GM18858 (cell line): Measurements from ENCODE around the gene RAB36.

Experiments
- ATAC-seq: cut with Tn5 transposase; IDR thresholded peaks from one replicate; pipeline ENCODE4 v1.9.1; 2021; ENCODE audit not compliant: unreplicated experiment

RAB36 gene

DNA sequence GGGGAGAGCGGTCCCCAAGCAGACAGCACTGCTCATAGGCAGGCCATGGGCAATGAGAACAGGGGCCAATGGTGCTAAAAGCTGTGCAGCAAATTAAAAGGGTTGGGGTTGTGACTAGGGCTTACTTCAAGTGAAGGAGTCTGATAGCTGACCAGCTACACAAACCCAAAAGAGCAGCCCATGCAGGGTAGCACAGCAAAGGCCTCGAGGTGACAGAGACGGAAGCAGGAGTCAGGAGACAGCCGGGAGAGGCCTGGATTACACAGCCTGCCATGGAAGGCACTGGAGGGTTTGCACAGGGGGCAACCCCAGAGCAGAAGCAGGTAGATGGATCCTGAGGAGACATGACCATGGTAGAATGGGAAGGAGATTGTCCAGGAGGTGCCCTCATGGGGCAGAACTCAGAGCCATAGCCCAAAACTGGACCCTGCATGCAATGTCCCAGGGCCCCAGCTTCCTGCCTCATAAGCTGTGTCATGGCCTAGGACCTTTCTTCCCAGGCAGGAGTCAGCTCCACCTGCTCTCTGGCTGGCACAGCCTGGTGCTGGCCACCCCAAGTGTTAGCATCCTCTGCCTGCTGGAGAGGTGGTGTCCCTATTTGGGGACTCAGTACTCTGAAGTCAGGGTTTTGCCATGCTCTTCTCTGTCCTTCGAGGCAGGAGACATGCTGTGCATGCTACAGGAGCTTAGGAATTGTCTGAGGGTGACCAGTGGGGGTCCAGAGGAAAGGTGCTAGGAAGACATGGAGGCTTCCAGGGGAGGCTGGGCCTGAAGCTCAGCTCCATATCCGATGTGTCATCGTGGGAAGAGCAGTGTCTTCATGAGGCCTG, 36.8 kb upstream of the RAB36 start:
- no peak for ATAC-seq

DNA sequence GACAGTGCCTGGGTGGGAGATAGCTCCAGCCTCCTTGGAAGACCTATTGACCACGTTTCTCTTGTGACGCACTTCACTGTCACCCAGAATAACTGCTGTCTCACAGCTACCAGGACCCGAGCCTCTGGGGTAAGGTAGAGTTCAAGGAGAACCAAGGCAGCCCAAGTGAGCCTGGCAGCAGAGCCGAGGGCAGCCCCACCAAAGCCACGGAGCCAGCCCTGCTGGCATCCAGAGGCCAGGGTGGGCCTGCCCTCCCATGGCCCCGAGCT, 36.3 kb upstream of the RAB36 start:
- ATAC-seq: no peak

DNA sequence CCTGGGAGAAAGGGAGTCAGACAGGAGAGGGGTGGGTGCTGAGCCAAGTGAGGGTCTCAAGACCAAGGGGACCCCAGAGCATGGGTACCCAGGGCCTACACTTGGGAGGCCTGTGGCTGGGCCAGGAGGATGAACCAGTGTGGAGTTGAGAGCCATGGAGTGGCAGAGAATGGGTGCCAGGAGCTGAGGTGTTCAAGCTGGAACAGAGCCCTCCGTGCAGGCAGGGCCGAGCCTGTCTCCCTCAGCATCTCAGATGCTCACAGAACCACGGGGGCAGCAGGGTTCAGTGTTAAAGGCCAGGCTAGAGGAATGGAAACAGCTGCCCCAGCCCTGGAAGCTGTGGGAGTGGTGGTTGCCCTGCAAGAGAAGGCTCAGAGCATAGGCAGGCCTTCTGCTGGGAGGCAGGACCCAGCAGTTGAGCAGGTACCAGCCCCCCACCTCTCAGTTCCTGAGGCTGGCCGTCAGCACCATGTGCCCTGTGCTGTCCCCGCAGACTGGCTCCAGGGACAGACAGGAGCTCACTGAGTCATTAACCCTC, 35.8 kb upstream of the RAB36 start:
- ATAC-seq: no peak

DNA sequence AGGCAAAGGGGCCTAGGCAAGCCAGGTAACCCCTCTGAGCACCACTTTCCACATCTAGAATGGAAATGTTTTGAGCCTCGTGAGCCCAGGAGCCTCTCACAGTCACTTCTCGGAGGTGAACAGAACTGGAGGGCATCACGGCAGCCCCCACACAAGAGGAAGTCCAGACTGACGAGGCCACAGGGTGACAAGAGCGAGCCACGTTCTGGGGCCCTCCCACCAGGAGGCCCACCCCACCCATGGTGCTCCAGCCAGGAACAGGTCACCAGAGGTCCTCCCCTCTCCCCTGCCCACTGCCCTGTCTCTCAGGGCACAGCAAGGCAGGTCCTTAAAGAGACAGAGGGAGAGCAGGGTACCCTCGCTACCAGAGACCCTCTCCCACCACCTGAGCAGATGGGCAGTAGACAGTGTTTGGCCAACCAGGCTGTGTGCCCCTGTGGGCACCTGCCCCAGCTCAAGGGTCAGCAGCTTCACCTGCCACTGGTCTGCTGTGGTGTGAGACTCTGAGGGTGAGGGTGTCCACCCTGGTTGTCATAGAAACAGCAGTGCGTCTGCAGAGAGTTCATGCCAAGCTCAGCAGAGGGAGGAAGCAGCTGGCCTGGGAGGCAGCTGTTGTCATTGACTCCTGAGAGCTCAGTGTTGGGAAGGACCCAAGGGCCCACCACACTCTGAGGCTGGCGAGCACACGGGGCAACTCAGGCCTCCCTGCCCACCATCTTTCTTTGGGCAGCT, 34.9 kb upstream of the RAB36 start:
- ATAC-seq: no peak

DNA sequence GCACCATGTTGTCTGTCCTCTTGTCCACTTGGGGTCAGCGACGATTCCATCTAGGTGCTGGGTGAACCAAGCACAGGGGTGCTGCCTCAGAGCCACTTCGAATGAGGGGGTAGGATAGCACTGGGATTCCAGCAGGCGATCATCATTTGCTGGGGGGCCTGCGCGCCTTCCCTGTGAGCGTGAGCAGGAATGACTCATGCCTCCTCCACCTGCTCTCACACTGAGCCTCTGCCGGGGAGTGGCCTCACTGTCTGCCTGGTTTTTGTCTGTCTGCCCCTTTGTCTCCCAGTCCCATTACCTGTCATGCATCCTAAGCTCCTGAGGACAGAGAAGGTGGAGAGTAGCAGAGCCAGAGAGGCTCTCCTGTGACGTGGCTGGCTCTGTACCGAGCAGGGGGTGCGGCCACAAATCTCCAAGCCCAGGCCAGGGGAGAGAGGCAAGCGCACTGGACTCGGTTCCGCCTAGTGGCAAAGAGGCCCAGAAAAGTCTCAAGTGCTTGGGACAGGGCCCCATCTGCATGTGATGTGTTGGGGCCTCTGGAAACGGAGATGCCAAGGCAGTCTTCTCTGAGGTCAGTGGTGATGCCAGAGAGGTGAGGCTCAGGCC, 34.3 kb upstream of the RAB36 start:
- ATAC-seq: no peak

DNA sequence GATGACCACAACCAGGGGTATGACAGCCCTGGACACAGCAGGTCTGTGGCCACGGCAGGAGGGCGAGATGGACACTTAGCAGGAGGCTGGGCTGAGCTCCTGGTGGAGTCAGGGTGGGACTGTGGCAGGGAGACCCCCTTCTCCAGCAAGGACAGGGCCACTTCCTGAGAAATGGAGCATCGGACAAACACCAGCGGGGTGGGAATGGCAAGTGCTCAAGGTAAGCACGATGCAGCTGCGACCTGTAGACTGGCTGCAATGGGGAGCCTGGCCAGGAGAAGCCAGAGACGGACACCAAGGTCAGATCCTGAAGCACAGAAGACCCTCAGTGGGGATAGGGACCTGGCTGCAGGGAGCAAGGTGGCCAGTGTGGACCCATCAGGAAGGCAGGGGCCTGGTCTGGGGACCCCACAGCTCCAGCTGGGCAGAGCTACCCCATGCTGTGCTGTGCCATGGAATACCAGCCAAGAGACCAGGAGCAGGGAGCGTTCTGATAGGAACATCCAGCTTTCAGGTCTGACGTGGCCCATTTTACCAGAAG, 32.7 kb upstream of the RAB36 start:
- ATAC-seq: no peak

DNA sequence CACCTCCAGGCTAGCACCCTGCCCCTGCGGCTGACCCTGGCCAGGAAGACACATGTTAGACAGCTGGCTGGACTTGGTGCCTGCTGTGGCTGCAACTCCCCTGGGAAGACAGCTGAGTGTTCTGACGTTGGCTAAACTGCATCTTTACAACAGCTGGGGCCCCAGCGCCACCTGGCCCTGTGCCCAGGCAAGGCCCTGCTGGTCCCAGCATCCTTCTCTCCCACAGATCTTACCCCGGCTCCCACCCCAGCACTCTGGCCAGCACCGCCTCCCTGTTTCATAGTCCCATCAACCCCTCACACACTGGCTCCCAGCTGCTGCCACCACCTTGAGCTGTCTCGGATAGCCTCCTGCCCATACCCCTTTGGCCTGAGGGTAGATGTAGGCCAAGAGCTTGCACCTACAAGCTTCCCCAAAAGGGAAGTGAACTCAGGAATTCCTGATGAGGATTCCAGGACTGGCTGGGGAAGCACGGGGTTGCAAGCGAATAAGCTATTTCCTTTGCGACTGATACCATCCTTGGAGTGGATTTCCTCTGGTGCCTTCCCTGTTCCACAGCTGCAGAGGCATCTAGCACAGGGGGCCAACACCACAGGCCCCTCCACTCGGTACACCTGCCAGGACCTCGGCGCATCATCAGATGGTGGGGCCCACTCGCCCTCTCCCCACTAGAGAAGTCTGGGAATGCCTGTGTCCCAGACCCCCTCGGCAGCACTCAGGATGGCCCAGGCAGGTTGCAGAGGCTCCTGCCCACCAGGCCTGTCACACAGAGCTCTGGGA, 32.0 kb upstream of the RAB36 start:
- ATAC-seq: no peak

DNA sequence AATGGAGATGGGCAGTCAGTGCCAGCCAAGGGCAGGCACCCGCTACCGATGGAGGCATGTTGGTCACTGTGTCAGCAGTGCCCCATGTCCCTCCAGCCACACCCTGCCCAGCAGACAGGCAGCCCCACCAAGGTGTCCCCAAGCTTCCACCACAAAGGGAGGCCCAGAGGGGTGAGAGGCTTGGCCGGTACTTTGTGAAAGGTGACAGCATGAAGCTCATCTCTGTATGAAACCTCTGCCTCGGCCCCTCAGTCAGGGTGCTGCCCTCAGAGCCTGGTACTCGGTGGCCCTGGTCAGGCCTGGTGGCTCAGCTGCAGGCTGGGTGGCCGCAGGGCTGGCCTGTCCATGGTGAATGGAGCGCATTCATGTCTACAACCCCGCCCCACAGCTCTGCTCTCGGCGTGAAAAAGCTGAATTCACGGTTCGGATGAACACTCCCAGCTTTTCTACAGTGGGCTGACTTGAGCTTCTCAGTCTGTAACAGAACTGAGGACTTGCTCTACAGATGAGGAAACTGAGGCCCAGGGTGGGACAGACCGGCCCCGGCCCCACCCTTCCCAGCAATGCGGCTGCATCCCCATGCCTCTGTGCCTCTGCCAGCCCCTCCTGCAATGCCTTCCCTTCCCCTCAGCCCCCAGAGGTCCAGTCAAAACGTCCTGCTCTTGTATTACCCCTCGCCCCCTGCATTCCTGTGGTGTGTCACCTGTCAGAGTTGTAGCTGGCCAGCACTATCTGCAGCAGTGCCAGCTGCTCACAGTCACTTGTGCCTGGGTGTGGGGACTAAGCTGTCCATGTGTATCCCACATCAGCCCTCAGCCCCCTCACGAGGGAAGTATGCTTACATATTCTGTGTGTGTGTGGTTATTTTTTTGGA, 31.2 kb upstream of the RAB36 start:
- no peak for ATAC-seq

DNA sequence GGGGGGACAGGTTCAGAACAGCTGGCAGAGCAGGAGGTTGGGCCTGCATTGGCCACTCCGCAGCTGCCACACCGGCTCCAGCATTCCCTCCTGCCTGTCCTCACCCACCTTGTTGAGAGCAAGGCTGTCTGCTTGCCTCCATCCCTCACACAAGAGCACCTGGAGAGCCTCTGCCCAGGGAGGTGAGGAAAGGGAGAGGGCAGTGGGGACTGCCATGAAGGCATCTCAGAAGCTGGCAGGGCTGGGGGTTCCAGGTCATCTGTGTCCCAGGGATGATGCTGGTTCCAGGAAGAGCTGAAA, 30.6 kb upstream of the RAB36 start:
- no peak for ATAC-seq

DNA sequence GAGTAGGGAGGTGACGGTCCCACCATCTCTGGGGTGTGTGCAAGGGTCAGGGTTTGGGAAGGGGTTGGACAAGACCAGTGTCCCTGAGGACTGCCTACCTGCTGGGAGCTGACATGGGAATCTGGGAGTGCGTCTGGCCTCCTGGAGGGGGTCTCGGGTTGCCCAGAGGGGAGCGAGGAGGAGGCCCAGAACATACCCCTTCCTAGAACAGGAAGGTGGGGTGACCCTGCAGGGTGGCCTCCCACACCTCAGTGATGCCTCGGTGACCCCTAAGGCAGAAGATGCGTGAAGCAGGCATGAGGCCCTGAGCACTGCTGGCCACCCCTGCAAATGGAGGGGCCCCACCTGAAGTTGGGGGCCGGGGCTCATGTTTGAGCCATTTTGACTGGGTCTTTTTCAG, 29.9 kb upstream of the RAB36 start:
- no peak for ATAC-seq

DNA sequence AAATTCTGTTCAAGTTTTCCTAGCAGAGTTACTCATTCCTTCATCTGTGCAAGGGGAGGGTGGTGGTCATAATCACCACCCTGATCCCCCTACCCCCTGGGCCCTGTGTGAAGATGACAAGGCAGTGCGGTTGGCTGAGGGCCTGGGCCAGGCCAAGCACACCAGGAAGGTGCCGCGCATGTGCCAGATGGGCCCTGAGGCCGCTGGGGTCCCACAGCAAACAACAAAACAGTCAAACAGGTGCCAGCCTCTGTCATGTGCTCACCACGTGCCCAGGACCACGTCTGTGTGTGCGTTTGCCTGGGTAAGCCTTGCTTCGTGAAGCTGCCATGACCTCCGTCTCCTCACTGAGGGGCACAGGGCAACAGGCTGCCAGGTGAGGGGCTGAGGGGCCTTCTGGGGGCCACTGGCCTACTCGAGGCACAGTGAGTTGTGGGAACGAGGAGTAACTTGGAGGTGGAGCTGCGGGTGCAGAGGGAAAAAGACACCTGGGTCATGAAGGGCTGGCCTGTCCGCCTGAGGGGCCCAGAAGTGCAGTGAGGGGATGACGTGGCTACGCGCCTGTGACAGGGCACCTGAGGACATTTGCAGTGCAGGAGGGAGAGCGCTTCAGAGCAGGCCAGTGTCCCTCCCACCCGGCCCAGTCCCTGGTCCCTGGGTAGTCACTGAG, 29.3 kb upstream of the RAB36 start:
- no peak for ATAC-seq

DNA sequence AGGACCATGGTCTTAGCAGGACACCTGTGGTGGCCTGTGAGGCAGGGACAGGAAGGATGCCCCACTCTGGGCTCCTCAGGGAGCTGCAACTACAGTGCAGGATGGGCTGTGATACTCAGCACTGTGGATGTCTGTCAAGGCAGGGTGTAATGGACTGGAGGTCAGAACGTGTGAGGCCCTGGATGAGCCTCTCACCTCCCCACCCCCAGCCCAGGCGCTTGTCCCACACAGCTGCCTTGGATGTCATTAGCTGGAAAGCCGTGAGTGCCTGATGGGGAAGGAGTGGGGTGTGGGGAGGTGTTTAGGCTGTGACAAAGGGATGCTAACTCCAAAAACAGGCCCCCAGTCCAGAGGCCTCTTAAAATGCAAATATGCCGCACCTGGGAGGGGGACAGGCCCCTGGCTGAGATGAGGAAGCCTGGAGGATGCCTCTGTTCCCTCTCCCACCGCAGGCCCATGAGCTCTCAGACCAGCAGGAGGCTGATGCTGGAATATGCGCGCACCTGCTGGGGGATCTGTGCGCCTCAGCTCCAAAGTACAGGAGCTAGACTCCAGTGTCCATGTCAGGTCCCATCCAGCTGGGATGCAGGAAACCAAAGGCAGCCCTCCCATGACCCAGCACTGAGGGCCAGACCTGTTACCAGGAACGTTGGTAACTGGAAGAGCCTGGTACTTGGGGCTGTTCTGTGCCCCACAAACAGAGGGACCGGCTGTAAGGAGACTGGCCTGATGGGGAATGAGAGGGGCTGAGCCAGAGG, 28.6 kb upstream of the RAB36 start:
- ATAC-seq: no peak

DNA sequence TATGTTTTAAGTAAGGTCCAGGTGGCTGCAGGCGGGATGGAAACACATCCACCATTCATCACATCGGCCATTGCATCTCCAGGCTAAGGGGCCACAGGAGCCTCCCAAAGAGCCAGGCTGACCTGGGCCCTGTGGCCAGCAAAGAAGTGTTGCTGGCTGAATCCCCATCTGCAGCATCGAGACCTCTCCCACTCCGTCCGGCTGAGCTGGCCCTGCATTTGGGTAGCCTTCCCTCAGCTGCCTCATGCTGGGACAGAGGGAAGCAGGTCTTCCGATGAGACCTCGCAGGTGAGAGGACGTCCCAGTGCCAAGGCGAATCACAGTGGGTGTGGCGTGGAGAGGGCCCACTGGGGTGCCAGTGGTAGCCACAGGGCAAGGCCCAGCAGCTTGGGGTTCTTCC, 28.0 kb upstream of the RAB36 start:
- no peak for ATAC-seq

DNA sequence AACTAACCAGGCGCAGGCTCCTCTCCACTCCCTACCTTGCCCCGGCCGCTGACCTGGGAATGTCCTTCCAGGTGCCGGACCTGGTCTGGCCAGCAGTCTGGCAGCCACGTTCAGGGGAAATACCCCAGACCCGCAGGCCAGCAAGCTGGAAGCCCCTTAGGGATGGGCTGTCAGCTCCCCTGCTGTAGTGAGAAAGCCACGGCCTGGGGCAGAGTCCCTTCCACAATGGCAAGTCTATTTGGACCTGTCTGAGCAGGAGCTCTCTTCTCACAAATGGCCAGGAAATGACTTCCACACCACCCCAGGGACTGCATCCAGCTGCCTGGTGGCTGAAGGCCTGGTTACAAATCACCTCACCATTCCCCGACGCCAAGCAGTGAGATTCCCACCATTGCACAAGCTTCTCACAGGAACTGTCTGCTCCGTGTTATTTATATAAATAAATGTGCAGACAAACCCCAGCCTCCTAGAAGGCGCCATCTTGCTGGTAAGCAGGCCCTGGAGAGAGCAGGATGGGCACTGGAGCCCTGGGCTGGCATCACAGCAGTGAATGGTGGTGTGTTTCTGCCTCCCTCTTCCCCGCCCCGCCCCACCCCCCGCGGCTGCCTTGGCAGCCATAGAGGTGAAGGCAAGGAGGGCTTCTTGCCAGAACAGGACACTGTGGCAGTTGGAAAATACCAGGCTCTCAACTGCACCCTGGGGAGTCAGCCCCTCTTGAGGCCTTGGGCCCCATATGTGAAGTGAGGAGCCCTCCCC, 27.2 kb upstream of the RAB36 start:
- no peak for ATAC-seq

DNA sequence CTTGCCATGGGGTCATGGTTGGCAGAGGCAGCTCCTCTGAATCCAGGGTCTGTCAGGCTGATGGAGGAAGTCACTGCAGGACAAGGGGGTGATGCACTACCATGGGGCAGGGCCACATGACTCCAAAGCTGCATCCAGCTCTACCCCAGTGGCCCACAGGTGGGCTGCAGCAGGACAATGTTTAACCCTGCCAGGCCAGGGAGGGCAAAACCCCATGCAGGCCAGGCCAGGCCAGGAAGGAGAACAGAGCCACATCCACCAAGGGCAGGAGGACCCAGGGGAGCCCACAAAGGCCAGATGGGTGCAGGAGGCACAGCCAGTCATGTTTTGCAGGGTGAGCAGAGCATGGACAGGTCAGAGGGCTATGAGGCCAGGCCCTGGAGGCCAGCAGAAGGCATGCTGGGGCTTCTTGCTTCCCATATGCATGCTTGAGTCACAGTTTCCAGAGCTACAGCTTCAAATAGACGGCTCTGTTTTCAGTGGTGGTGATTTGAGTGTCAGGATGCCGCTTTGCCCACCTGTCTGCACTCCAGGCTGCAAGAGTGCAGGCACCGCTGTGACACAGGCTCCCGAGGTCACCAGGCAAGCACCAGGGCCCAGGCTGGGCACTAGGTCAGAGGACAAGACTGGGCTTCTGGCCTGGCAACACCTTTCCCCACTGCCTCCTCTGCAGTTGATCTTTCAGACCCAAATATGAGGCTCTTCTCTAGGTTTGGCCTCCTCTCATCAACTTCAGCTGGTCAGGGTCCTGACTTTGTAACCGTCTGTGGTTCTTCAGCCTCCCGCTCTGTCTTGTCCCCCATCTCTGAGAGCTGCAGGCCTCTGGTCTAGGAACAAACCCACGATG, 26.4 kb upstream of the RAB36 start:
- ATAC-seq: no peak

DNA sequence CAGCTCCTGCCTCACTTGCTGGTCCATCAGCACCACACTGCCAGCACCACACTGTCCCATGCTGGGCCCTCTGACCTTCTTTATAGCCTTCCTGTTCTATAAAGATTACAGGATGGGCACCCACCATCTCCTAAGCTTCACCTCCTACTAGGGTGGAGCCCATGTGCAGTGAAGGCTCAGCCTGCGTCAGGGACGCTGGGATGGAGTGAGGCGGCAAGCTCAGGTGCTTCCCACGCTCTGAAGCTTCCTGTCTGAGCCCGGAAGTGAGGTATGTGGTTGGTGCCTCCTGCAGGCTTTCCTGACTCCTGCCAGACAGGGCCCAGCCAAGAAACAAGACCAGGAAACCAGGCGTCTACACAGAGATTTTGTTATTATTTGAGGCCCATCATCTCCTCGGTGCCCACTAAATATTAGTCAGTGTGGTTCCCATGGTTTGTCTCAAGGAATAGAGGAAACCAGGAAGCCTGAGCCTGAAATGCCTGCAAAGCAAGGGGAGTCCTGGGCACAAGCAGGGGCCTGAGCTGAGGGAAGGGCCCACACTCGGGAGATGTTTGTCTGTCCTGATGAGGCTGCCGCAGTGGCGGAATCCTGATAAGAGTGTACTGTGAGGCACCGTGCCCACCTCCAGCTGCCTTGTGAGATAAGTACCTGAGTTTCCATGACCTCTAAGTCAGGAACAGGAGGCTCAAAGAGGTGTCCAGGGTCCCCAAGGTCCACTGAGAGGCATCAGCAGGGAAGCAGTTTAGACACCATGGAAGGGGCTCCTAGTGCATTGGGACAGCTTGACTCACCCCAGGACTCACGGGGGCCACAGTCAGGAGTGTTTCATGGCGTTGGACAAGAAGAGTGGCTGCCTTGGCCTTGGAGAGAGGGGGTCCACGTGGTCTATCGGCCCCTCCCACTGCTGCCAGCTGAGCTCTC, 25.5 kb upstream of the RAB36 start:
- no peak for ATAC-seq
